ENCODE results near the gene AADAC.
"Not testable (repeated sequence)": the region's sequence is repeated elsewhere in the genome, so short reads cannot be mapped to it uniquely, and the experiment has no call there.

The AADAC gene

DNA sequence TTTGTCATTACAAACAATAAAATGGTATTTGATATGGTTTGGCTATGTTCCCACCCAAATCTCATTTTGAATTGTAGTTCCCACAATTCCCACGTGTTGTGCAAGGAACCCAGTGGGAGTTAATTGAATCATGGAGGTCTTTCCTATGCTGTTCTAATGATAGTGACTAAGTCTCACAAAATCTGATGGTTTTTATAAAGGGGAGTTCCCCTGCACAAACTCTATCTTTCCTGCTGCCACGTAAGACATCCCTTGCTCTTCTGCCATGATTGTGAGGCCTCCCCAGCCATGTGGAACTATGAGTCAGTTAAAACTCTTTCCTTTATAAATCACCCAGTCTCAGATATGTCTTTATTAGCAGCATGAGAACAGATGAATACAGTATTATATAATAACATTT lies 15.4 kb upstream of the AADAC start:
- peak; percentile 82 for DNase-seq (ENCODE audit: low read depth)

DNA sequence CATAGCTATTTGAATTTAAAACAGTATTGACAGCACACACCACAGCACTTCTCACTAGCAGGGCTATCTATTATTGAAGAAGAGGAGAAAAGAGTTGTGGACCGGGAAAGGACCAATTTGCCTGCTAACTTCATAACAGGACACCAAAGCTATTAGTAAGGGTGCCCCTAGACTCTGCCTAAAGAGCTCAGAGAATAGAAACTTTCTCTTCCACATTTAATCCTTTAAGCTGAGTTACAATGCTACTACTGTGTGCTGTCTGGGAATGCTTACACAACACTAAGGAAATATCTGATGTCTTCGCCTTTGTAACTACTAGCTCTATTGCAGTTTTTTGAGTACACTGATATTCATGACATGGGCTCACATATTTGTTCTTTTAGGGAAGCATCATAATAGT lies 13.5 kb upstream of the AADAC start:
- peak; percentile 16 for DNase-seq (ENCODE audit: low read depth)

DNA sequence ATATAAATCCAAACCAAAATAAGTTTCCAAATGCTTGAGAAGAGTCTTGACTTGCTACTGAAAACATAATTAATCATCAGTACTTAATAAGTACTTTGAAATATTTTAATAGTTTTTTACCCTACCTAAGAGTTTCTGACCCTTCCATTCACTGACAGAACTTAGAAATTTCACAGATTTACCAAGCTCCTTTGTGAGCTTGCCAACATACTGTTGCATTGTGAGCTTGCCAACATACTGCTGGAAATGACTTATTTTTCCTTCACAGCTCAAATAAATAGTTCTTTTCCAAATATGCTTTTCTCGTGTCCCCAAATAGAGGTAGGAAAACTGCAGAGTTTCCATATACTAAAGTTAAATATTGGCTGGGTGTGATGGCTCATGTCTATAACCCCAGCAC lies 9.6 kb upstream of the AADAC start:
- no peak for DNase-seq (ENCODE audit: low read depth)

DNA sequence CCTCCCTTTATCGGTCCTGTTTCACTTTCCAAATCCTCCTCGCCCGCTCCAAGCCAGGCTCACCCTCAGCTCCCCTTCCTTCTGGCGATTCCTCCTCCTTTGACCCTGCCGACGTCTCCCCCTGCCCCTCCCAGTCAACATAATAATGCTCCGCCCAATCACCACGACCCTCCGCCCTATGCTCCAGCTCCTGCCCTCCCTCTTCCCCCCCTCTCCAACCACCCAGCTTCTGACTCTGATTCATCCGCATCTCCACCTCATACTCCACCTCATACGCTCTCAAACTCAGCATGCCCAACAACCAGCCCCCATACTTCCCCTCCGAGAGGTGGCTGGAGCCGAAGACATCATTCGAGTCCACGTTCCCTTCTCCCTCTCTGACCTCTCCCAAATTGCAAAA lies 7.1 kb upstream of the AADAC start:
- no peak for DNase-seq (ENCODE audit: low read depth)

DNA sequence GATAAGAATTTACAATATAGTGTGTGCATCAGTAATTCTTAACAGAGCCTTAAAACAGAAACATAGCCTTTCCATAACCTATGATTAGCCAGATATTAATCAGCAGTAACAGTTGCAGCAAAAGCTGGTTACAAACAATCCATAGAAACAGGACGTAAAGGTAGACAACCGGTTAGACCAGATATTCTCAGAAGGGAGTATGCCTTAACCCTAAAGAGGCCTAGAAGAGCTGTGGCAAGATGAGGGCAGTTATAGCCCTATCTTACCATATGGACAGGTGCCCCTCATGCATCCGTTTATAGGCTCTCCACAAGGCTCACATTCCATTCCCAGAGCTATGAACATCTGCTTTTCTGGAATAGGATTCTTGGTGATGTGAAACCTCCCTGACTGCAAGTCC lies 5.0 kb upstream of the AADAC start:
- not testable (repeated sequence) for DNase-seq (ENCODE audit: low read depth)

DNA sequence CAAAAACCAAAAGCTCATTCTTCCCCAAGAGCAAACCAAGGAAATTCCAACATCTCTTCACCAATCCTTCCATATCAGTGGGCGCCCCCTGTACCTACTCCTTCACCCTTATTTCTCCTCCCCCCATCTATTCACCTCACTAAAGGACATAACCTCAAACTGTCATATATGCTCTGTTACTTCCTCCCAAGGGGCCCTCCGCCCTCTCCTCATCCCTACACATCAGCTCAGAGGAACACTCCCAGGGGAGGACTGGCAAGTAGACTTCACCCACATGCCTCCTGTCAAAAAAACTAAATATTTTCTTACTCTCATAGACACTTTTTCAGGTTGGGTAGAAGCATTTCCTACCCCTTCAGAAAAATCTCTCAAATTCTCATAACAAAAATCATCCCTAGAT lies 2.4 kb upstream of the AADAC start:
- DNase-seq (ENCODE audit: low read depth) = no peak

DNA sequence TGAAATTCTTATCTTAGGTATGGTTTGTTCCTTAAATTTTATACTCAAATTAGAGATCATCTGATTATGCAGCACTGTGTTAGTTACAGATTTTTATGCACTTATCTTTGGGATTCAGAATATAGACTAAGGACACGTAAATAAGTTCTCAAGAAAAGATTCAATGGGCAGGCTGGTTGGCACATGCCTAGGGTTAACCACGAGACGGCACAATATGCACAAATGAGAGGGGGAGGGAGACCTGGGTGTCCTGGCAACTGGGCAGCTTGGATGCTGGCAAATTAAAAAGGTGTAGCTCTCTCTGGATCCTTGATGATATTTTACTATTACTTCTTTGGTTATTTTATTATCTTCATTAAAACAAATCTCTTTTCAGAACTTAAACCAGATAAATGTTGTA lies 672 bp downstream of the AADAC start:
- DNase-seq (ENCODE audit: low read depth) = no peak

DNA sequence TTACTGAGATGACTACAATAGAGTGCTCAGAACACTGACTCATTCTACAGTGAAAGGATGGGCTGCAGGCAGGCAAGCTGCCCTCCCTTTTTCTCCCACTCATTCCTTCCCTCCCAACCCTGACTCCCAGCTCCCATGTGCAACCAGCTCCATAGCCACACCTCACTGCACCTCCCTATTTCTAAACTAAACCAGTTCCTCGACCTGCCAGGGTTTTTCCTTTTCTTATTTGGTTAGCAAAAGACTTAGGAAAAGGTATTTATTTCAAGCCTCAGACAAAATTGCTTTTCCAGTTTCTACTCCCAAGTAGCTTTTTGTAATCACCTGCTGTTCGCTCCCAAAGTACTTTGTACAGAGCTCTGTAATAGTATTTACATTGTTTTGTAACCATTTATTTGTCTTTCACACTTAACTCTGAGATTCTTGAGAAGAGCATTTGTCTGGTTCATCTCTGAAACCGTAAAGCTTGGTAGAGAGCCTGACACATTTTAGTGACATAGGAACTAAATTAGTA lies 2.2 kb downstream of the AADAC start:
- DNase-seq (ENCODE audit: low read depth) = peak; percentile 96

DNA sequence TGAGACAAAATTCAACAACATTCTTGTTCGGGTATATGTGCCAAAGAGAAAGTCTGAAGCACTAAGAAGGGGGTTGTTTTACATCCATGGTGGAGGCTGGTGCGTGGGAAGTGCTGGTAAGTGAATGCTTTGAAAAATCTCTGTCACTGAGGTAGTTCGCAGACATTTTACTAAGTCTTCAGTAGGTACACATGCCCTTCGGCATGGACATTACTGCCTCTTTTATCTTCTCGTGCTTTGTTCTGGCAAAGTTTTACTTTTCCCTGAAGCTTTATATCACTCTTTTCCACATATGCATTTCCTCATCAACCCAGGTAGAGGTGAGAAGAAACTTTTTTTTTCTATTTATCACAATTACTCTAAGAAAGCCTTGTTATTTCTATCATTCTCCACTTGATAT lies 3.6 kb downstream of the AADAC start:
- no peak for DNase-seq (ENCODE audit: low read depth)

DNA sequence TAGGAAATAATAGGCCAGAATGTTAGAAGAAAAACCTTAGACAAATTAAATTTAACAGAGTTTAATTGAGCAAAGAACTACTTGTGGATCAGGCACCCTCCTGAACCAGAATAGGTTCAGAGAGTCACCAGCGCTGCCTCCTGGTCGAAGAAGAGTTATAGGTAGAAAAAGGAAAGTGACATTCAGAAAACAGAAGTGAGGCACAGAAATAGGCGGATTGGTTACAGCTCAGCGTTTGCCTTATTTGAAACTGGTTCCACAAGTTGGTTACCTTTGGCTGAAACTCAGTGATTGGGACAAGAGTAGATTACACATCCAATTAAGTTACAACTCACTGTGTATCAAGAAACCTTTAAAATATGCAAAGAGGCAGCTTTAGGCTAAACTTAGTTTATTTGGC lies 4.4 kb downstream of the AADAC start:
- no peak for DNase-seq (ENCODE audit: low read depth)

DNA sequence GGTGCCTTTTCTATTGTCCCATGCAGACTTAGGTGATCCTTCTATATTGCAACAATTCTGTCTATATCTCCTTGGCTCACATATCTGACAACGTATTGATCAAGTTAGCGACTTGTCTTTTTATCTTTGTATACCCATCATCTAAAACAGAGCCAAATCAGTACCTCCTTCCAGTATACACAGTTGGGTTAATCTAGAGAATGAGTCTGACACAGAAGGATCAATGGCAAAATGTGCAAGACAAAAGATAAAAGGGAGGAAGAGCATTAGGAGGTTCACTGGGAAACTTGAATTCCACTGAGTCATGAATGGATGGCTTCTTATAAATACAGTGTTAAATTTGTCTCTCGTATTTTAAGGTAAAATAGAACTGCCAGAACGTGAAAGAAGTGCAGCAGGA lies 6.0 kb downstream of the AADAC start:
- no peak for DNase-seq (ENCODE audit: low read depth)

DNA sequence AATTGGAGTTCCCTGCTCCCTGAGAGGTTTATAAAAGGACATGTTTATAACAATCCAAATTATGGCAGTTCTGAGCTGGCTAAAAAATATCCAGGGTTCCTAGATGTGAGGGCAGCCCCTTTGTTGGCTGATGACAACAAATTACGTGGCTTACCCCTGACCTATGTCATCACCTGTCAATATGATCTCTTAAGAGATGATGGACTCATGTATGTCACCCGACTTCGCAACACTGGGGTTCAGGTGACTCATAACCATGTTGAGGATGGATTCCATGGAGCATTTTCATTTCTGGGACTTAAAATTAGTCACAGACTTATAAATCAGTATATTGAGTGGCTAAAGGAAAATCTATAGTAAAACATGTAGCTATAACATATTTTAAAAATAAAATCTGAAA lies 13.9 kb downstream of the AADAC start:
- no peak for DNase-seq (ENCODE audit: low read depth)

DNA sequence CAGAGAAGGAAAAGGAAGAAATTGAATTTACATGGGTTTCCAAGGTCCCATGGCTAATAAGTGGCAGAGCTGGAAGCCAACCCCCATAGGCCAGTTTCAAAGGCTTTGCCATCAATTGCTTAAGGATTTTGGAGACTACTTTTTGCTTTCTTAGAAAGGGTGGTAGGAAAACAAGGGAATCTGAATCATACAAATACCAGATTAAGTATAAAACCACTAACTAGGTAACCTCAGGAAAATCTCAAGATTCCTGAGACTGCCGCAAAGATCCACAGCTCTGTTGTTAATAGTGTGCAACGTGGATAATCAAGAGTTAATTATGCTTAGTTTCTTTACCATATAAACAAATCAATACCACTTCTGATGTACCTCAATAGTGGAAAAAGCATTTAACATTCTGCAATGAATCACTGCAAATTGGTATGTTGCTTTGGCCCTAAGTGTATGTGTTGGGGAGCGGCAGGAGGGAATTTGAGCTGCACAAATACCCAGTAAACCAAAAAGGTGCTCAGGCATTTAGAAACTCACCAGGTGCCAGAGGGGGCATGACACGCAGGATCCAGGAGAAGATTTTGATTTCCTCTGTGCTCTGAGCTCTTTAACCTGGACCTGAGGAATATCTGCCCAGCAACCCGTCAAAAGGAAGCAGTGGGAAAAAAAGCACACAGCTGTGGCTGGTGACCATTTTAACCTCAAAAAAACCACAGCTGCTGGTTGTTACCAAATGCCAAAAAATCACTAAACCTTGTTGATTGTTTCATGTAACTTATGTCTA lies 22.0 kb downstream of the AADAC start:
- peak; percentile 17 for DNase-seq (ENCODE audit: low read depth)

DNA sequence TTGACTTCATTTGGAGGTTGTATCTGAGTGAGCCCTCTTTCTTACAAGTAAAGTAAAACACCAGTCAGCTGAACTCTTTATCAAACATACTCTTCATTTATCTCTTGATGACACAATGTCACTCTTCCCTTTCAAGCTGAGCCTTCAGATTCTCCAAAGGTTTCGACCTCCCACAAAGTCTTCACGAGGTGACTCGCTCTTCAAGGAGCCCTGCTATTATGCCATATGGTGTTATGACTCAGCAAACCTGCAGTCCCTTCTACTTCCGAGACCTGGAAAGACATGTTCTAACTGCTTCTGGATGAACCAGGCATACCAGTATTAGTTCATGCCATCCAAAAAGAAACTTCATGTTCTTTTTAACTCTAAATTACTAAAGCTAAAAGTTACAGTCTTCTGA lies 23.1 kb downstream of the AADAC start:
- DNase-seq (ENCODE audit: low read depth) = peak; percentile 71

DNA sequence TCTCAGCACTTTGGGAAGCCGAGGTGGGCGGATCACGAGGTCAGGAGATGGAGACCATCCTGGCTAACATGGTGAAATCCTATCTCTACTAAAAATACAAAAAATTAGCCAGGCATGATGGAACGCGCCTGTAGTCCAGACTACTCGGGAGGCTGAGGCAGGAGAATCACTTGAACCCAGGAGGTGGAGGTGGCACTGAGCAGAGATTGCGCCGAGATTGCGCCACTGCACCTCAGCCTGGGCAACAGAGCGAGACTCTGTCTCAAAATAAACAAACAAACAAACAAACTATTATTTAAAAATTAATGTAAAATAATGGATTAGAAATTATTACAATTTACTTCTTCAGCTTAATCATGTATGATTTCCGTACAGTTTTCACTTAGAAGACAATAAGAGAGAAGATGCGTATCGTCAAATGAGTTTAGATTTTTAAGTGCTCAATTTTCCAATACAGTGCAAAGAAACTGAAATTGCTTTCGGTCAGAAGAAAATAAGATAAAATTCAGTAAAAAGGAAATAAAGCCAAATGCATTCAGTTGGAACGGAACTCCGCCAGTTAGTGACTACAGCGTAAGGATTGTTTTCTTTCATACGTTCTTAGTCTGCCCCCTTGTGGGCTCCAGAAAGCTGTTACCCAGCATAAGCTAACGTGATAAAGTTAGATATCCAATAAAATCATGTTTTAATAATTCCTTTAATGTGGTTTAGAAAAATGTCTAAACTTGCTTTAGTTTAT lies 24.8 kb downstream of the AADAC start:
- peak; percentile 80 for DNase-seq (ENCODE audit: low read depth)

DNA sequence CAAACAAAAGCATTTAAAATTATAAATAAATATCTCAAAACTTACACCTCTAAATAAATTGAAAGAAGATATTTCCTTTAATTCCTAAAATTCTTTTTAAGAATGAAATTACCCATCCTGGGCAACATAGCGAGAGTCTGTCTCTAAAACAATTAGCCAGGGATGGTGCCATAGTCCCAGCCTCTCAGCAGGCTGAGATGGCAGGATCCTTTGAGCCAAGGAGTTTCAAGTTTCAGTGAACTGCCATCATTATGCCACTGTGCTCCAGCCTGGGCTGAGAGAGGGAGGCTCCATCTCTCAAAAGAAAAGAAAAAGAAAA lies 25.4 kb downstream of the AADAC start:
- no peak for DNase-seq (ENCODE audit: low read depth)

DNA sequence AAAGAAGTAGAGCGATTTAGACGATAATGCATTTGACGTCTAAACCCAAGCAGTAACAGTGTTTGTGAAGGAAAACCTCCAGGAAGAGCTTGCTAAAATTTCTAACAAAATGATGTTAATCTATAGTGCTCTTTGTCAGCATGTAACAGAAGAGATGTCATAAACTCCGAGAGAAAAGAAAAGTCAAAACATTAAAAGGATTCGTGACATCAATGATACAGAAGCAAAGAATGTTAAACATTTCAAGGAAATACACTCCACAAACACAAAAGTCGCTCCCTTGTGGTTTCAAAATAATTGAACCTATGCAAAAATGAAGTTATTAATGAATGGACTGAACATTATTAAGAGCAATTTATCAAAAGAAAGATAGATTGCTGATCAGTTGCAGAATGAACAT lies 27.9 kb downstream of the AADAC start:
- no peak for DNase-seq (ENCODE audit: low read depth)

DNA sequence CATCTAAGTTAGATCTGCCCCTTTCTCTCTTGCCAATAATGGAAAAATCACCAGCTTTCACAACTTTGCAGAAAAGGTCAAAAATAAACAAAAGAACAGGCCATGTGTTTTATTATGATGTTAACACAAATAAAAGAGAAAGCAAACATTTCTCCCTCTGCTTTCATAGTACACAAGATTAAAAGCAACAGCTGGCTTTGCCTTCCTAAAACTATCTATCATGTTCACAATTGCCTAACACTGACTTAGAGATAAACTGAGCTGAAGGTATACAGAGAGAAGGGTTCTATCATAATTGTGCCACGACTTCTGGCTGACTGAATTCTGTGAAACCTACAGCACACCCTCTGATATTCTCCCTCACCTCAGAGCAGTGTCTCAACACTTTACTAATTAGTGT lies 29.4 kb downstream of the AADAC start:
- DNase-seq (ENCODE audit: low read depth) = peak; percentile 87

DNA sequence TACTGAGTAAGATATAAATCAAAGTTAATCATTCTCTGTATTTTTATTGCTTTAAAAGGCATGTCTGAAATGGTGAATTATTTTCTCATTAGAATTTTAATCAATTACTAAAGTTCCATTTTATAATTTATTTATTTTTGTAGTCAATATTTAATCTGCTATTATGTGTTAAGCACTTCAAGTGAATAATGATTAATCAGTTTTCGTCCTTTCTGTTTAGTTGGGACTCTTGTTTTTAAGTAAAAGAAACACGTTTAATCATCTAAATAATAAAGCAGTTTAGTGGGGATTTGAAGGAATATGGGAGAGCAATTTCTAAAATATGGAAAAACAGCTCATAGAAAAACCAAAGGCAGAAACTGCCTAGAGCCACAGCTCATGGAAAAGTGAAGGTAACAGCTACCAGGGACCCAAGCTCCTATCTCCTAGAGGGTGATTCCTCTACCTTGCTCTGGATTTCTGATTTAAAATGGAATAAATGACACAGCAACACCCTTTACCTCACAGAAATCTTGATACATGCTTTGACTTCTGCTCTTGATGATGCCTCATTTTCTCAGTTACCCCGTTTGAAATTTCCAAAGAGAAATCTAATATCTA lies 31.5 kb downstream of the AADAC start:
- no peak for DNase-seq (ENCODE audit: low read depth)

DNA sequence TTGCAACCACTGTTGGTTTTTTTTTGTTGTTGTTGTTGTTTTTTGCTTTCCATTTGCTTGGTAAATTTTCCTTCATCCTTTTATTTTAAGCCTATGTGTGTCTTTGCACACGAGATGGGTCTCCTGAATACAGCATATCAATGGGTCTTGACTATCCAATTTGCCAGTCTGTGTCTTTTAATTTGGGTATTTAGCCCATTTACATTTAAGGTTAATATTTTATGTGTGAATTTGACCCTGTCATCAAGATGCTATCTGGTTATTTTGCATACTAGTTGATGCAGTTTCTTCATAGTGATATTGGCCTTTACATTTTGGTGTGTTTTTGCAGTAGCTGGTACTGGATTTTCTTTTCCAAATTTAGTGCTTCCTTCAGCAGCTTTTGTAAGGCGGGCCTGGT lies 36.1 kb downstream of the AADAC start:
- DNase-seq (ENCODE audit: low read depth) = not testable (repeated sequence)

DNA sequence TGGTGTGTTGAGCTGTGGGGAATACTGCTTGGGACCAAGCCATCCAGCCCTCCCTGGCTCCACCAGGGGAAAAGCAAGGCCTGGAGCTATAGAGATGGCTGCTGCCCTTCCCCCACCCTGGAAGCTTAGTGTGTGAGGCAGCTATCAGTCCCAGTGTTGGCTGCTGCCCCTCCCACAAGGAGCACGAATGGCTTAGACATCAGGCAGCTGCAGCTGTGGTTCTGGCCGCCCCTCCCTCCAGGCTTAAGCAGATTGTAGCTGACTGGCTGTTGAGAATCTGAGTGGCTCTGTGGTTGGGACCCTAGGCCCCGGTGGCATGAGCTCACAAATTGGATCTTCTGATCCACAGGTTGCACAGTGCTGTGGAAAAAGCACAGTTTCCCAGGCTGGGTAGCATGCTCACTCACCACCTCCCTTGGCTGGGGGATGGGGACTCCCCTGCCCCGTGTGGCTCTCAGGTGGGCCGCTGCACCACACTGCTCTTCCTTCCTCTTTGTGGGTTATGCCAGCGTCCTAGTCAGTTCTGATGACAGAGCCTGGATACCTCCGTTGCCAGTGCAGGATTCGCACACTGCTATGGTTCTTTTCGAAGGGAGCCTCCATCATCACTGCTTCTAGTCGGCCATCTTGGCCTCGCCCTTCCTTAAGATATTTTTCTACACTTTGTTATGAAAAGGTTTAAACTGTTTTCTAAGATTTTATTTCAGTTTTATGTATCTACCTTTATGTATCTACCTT lies 38.3 kb downstream of the AADAC start:
- no peak for DNase-seq (ENCODE audit: low read depth)

DNA sequence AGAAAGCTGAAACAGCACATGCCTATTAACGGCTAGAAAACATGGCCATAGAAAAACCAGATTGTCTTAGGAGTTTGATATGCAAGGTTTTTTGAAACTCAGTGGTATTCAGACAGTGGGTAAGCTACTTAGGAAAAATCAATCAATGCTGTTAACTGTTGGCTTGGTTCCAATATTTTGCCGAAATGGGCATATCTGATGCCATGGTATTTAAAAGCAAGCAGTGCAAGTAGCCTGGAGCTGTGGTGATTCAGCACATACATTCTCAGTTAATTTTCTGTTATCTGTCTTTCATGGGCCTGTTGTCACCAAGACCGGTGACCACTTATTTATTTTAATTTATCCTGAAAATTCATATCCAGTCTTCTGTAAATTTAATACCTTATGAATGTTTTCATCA lies 42.2 kb downstream of the AADAC start:
- no peak for DNase-seq (ENCODE audit: low read depth)

DNA sequence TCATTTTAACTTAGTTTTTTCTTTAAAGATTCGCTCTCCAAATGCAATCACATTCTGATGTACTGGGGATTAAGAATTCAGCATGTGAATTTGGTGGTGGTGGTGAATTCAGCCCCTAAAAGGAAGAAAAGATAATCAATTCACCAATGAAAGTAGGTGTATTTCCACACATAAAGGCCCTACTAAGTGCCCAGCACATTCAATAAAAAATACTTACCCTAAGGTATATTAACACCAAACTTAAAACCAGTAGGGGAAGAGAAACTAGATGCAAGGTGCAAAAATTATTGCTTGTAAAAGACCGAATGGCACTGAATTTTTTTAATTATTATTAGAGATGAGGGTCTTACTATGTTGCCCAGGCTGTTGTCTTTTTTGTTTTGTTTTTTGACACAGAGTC lies 42.7 kb downstream of the AADAC start:
- DNase-seq (ENCODE audit: low read depth) = no peak
